Astrocyte of the spinal cord (primary cell): ENCODE results near the gene MDH1.

Experiments
- DNase-seq: peaks from one replicate; pipeline ENCODE4 v3.0.0; 2011; ENCODE audit warnings: low read depth, low spot score
- H3K4me3 ChIP-seq: 2 replicates; pipeline ENCODE4 v1.5.1; 2011; ENCODE audit warnings: low read depth, mild to moderate bottlenecking, low read length, moderate library complexity
- CTCF ChIP-seq: IDR thresholded peaks from 2 replicates; pipeline ENCODE4 v1.5.1; 2012; ENCODE audit warnings: low read depth, mild to moderate bottlenecking, low read length, inconsistent platforms
- in situ Hi-C: cut with HindIII; loops from 2 replicates; pipeline ENCODE4 v1.10.0; 2017; ENCODE audit warnings: low sequenced_read_pairs

The MDH1 gene

GRCh38 chr2:63588385-63589147, at the start of gene MDH1, which contains the start of gene WDPCP:
Gene MDH1, plus strand, starts transcription at chr2:63588963. Its CDS starts 81 bp downstream, at chr2:63589044.
Gene WDPCP, minus strand, starts transcription at chr2:63588477. Its CDS starts 206 bp downstream, at chr2:63588271.
- in situ Hi-C loops: no loop called here
- peak; percentile 100 for DNase-seq
- no peak for TF ChIP-seq CTCF
- peak within 1 kb of the TSS; percentile 59 for H3K4me3 ChIP-seq

- no peak for TF ChIP-seq CTCF
- H3K4me3 ChIP-seq: no peak overlapping the region
- no peak for DNase-seq
- in situ Hi-C loops: no loop called here
Measured at GRCh38 chr2:63539416-63540162, 49.2 kb upstream of the MDH1 start.

- DNase-seq: peak; percentile 32
- in situ Hi-C loops: no loop called here
- peak; percentile 51 for TF ChIP-seq CTCF
- H3K4me3 ChIP-seq: no peak overlapping the region
Measured at GRCh38 chr2:63544017-63544627, 44.6 kb upstream of the MDH1 start.

GRCh38 chr2:63545023-63545422, 43.7 kb upstream of the MDH1 start:
- no peak overlapping the region for H3K4me3 ChIP-seq

GRCh38 chr2:63553049-63553448, 35.7 kb upstream of the MDH1 start:
- peak; percentile 52 for DNase-seq
- in situ Hi-C loops: no loop called here
- H3K4me3 ChIP-seq: no peak overlapping the region
- no peak for TF ChIP-seq CTCF

More at GRCh38 chr2:63545023-63545422, 43.7 kb upstream of the MDH1 start:
- DNase-seq: no peak
- TF ChIP-seq CTCF: no peak
- in situ Hi-C loops: no loop called here

GRCh38 chr2:63555299-63555698, 33.5 kb upstream of the MDH1 start:
- in situ Hi-C loops: no loop called here
- no peak for TF ChIP-seq CTCF
- no peak overlapping the region for H3K4me3 ChIP-seq
- DNase-seq: no peak
